ENCODE data around the gene CHTOP.

CHTOP gene

DNA sequence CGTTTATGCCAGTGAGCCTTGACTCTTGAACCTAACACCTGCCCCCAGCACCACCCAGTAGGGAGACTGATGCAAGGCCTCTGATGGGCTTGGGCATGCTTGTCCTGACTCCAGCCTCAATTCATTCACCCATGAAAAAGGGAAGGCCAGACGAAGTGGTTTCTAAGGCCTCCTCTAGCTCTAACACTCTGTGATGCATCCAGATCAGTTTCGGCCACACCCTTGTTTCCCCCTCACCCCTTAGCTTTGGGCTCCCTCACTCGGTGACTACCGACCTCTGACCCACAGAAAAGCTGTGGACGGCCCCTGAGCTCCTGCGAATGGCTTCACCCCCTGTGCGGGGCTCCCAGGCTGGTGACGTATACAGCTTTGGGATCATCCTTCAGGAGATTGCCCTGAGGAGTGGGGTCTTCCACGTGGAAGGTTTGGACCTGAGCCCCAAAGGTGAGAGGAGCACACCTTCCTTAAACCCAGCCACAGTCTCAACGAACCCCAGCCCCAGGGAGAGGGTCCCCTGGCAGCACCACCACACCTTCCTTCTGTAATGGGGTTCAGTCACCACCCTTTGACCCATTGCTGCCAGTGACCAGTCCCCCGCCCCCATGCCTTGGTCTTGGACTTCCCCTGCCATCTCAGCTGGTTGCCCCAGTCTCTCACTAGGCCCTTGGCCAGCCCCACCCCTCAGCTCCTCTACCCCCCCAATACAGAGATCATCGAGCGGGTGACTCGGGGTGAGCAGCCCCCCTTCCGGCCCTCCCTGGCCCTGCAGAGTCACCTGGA, 53.7 kb downstream of the CHTOP start:
- no peak for DNase-seq (ENCODE audit: low spot score)

DNA sequence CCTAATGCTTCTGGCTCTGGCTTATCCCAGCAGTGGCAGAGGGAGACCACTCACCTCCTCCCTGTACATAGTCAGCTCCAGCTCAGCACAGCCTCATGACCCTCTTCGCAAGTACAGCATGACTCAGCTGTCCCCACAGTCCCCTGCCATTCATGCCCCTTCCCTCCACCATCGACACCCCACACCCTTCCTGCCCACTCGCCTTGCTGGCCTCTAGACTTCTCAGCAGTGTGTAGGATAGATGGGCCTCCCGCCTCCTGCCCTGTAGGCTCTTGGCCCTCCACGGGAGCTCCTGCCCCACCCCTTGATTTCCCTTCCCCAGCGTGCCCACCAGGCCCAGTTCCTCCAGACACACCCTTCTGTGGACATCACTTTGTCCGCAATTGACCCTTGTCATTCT, 54.4 kb downstream of the CHTOP start:
- DNase-seq (ENCODE audit: low spot score): no peak

DNA sequence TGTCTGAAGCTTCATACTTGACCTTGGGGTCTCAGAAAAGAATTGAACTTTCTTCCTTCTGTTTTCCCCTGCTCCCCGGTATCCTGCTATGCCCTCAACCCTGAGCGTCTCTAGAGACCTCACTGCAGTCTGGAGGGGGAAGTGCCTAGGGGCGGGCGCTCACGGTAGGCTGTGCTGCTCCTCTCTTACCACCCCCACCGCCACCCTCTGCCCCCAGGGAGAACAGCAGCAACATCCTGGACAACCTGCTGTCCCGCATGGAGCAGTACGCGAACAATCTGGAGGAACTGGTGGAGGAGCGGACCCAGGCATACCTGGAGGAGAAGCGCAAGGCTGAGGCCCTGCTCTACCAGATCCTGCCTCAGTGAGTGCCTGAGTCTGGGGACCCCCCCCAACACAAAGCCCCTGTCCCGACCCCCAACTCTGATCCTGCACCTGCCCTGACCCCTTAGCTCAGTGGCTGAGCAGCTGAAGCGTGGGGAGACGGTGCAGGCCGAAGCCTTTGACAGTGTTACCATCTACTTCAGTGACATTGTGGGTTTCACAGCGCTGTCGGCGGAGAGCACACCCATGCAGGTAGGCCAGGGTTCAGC, 55.0 kb downstream of the CHTOP start:
- no peak for DNase-seq (ENCODE audit: low spot score)

DNA sequence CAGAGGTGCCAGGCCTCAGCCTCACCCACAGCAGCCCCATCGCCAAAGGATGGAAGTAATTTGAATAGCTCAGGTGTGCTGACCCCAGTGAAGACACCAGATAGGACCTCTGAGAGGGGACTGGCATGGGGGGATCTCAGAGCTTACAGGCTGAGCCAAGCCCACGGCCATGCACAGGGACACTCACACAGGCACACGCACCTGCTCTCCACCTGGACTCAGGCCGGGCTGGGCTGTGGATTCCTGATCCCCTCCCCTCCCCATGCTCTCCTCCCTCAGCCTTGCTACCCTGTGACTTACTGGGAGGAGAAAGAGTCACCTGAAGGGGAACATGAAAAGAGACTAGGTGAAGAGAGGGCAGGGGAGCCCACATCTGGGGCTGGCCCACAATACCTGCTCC, 59.6 kb downstream of the CHTOP start:
- no peak for DNase-seq (ENCODE audit: low spot score)

All from hepatic stellate cell (primary cell).